HepG2 (cell line): Measurements from ENCODE around the gene SFTA2. TPM values are rescaled to one million over a fixed set of nuclear protein-coding genes. Genes with fewer than 3 reads are reported as not detected.

Experiments used
- ATAC-seq: fragments of 200-7000 bp; cut with Tn5 transposase; 3 replicates; pipeline ENCODE4 v1.9.1; 2020; ENCODE audit warnings: mild to moderate bottlenecking, moderate library complexity
- BruUV-seq: library from RNA; stranded (reverse); fragments of 400-500 nt; replicated peaks from 2 replicates; lab custom pipeline; 2021; lab: Mats Ljungman, UMichigan
- CTCF ChIA-PET: fragments of 300-600 bp; formaldehyde crosslinking; extraction: SDS; loops from one replicate; lab custom pipeline; 2021; ENCODE audit warnings: low total read pairs, inconsistent platforms, low intra/inter-chr PET ratio; lab: Yijun Ruan, JAX
- POLR2A ChIA-PET: fragments of 350-600 bp; sonication (Branson Sonifier 250); formaldehyde crosslinking; loops from one replicate; lab custom pipeline; 2020; ENCODE audit warnings: antibody characterized with exemption, inconsistent platforms; lab: Yijun Ruan, JAX
- DNase-seq: peaks from one replicate; pipeline ENCODE4 v3.0.0-alpha.2; 2015; ENCODE audit warnings: low spot score
- FAIRE-seq: peaks from 3 replicates; lab custom pipeline; 2011; peaks lifted over from hg19 to GRCh38; lab: Jason Lieb, UNC
- H2AFZ ChIP-seq: one replicate; pipeline ENCODE4 v1.6.1; 2011; ENCODE audit warnings: low read length, inconsistent platforms
- H3K27ac ChIP-seq: fragments of 300-600 bp; 3 replicates; pipeline ENCODE4 v1.8.0; 2011; ENCODE audit warnings: mixed run types, mild to moderate bottlenecking, mixed read lengths, low read length, inconsistent platforms; ENCODE audit not compliant: insufficient read depth; ENCODE audit errors: extremely low read length
- H3K27me3 ChIP-seq, 2 experiments: fragments of 200-600 bp in 1 of 2; 2 replicates in 1 of 2; 3 replicates in 1 of 2; pipeline versions ENCODE4 v1.6.0 to v1.8.0; 2011; ENCODE audit warnings: low read length in 2 of 2, mild to moderate bottlenecking in 2 of 2, moderate library complexity in 2 of 2, inconsistent platforms in 1 of 2; ENCODE audit not compliant: insufficient read depth in 2 of 2, control insufficient read depth in 1 of 2
- H3K36me3 ChIP-seq, 2 experiments: fragments of 200-600 bp in 1 of 2; replicated peaks in 1 of 2; 2 replicates in 1 of 2; 3 replicates in 1 of 2; pipeline versions ENCODE4 v1.5.1 to v1.8.0; 2011; ENCODE audit warnings: low read length in 2 of 2, inconsistent platforms in 1 of 2; ENCODE audit not compliant: insufficient read depth in 2 of 2, control insufficient read depth in 1 of 2
- H3K4me1 ChIP-seq: 2 replicates; pipeline ENCODE4 v1.5.1; 2012; ENCODE audit warnings: low read length, inconsistent platforms; ENCODE audit not compliant: insufficient read depth
- H3K4me2 ChIP-seq: 2 replicates; pipeline ENCODE4 v1.6.0; 2011; ENCODE audit warnings: low read depth, low read length, inconsistent platforms
- H3K4me3 ChIP-seq, 3 experiments: fragments of 200-600 bp in 1 of 3; sonication (generic), shearing (Covaris generic) in 1 of 3; replicated peaks in 1 of 3; 2 replicates each; pipeline ENCODE4 v1.5.1; 2011 to 2016; ENCODE audit warnings: low read length in 3 of 3, inconsistent platforms in 2 of 3, low read depth in 2 of 3, mild to moderate bottlenecking in 2 of 3, control low read depth in 1 of 3, mixed read lengths in 1 of 3; ENCODE audit not compliant: insufficient read depth in 1 of 3
- H3K79me2 ChIP-seq: one replicate; pipeline ENCODE4 v1.6.1; 2011; ENCODE audit warnings: low read length, inconsistent platforms; ENCODE audit not compliant: insufficient read depth
- H3K9ac ChIP-seq: 2 replicates; pipeline ENCODE4 v1.6.0; 2011; ENCODE audit warnings: mild to moderate bottlenecking, low read depth, low read length, inconsistent platforms; ENCODE audit not compliant: insufficient read depth
- H3K9me3 ChIP-seq: 2 replicates; pipeline ENCODE4 v1.5.1; 2012; ENCODE audit warnings: mild to moderate bottlenecking, low read length
- H4K20me1 ChIP-seq: 2 replicates; pipeline ENCODE4 v1.6.0; 2011; ENCODE audit warnings: inconsistent platforms, mild to moderate bottlenecking, low read length, moderate library complexity; ENCODE audit not compliant: insufficient read depth
- ATRX ChIP-seq: sonication (generic); formaldehyde crosslinking; IDR thresholded peaks from 2 replicates; pipeline ENCODE4 v1.4.0; 2020; ENCODE audit warnings: missing genetic modification reagents, borderline replicate concordance
- CEBPB ChIP-seq: IDR thresholded peaks from 2 replicates; pipeline ENCODE4 v1.6.1; 2011; ENCODE audit warnings: low read depth, low read length, improper control_type of control experiment, borderline replicate concordance
- CEBPG ChIP-seq: IDR thresholded peaks from 2 replicates; pipeline ENCODE4 v1.6.1; 2016
- KLF6 ChIP-seq: IDR thresholded peaks from 2 replicates; pipeline ENCODE4 v1.8.0; 2016; ENCODE audit warnings: missing biosample characterization, missing genetic modification reagents
- MED13 ChIP-seq: sonication (generic); formaldehyde crosslinking; IDR thresholded peaks from 2 replicates; pipeline ENCODE4 v1.5.0; 2020; ENCODE audit warnings: missing genetic modification reagents
- MYNN ChIP-seq: sonication (generic); formaldehyde crosslinking; IDR thresholded peaks from 2 replicates; pipeline ENCODE4 v1.4.0; 2020; ENCODE audit warnings: mild to moderate bottlenecking, low read depth, missing genetic modification reagents
- REXO4 ChIP-seq: sonication (generic); formaldehyde crosslinking; IDR thresholded peaks from 2 replicates; pipeline ENCODE4 v1.8.0; 2022; ENCODE audit warnings: missing genetic modification reagents, mild to moderate bottlenecking, borderline replicate concordance
- TP53 ChIP-seq: sonication (generic); formaldehyde crosslinking; conservative IDR thresholded peaks from 2 replicates; pipeline ENCODE4 v1.4.0; 2020; ENCODE audit warnings: missing genetic modification reagents
- TRAFD1 ChIP-seq: sonication (generic); formaldehyde crosslinking; IDR thresholded peaks from 2 replicates; pipeline ENCODE4 v1.5.1; 2020; ENCODE audit warnings: missing genetic modification reagents, mild to moderate bottlenecking, borderline replicate concordance
- ZMAT5 ChIP-seq: sonication (generic); formaldehyde crosslinking; IDR thresholded peaks from 2 replicates; pipeline ENCODE4 v1.5.0; 2020; ENCODE audit warnings: mild to moderate bottlenecking, low read depth, missing genetic modification reagents, borderline replicate concordance
- ZNF280D ChIP-seq: sonication (generic); formaldehyde crosslinking; IDR thresholded peaks from 2 replicates; pipeline ENCODE4 v1.5.1; 2020; ENCODE audit warnings: mild to moderate bottlenecking, missing genetic modification reagents
- ZNF350 ChIP-seq: sonication (generic); formaldehyde crosslinking; IDR thresholded peaks from 2 replicates; pipeline ENCODE4 v1.4.0; 2020; ENCODE audit warnings: mild to moderate bottlenecking, low read depth, missing genetic modification reagents, borderline replicate concordance
- ZNF644 ChIP-seq: IDR thresholded peaks from 2 replicates; pipeline ENCODE4 v1.6.1; 2016; ENCODE audit warnings: low read depth
- ZSCAN30 ChIP-seq: sonication (generic); formaldehyde crosslinking; IDR thresholded peaks from 2 replicates; pipeline ENCODE4 v1.5.0; 2020; ENCODE audit warnings: mild to moderate bottlenecking, missing genetic modification reagents
- WGBS: methylation state at CpG from one replicate; pipeline ENCODE4 v1.1.6; 2017; ENCODE audit warnings: low lambda C conversion rate; 5-methylcytosine and 5-hydroxymethylcytosine counted together
- in situ Hi-C: cut with HindIII; loops from 2 replicates; pipeline ENCODE4 v1.10.0; 2017; ENCODE audit warnings: low pct_unique_long_range_greater_than_20kb; ENCODE audit not compliant: extremely low pct_ligation_motif_present
- intact Hi-C: fragments of 100-400 bp; cut with micrococcal nuclease; formaldehyde crosslinking; loops from one replicate; pipeline ENCODE4 v1.10.0; 2022; ENCODE audit not compliant: unreplicated experiment
- polyA plus RNA-seq, 8 experiments: library from polyadenylated mRNA; depleted of rRNA in 3 of 8; stranded (reverse) in 7 of 8; unstranded in 1 of 8; fragments of >200 nt; fragmentation: Illumina TruSeq in 4 of 8; extraction: Trizol in 4 of 8; gene quantifications; 2 replicates each; pipeline versions ENCODE4 v1.2.1 to v1.2.3, GENCODE V29; 2011 to 2016; ENCODE audit warnings: low read depth in 4 of 8, missing spikeins in 1 of 8, mixed read lengths in 1 of 8; ENCODE audit not compliant: insufficient read depth in 1 of 8
- total RNA-seq, 5 experiments: library from RNA; depleted of rRNA; stranded (reverse); fragments of >200 nt; fragmentation: Illumina TruSeq; extraction: Trizol; gene quantifications; 2 replicates each; pipeline ENCODE4 v1.2.3, GENCODE V29; 2016; ENCODE audit warnings: low read depth in 1 of 5

The SFTA2 gene
- total and polyA plus RNA-seq, 2 of the 13 experiments (the other 11 are each of a cell fraction or from before 2014, with no cell fraction given), result not detected

GRCh38 chr6:30901436-30901835, 30.5 kb downstream of the SFTA2 start:
- no peaks in the 10 kb centered on the region for H3K27me3 ChIP-seq
- POLR2A ChIA-PET, result interaction anchor here (1.3 kb wide), 1 partner anchor 12 kb away, joined by 3 read pairs; the partner anchor contains the start of gene VARS2
- no peaks in the 10 kb centered on the region for H3K79me2 ChIP-seq
- no peak overlapping the region for H2AFZ ChIP-seq
- CTCF ChIA-PET, result no interaction called here
- intact Hi-C loops (no loop called here), in situ Hi-C loops (no loop called here)
- no peak overlapping the region for H3K27ac ChIP-seq
- H3K4me1 ChIP-seq, result peaks cover 12% of the 10 kb centered on the region
- no peak overlapping the region for H3K4me3 ChIP-seq
- ATAC-seq (no peak), DNase-seq (no peak), FAIRE-seq (no peak)
- H3K36me3 ChIP-seq, result peaks cover 17 to 32% of the 10 kb centered on the region in 2 experiments; a peak in 4 of 5 replicates
- BruUV-seq, result no TSS peak
- H3K4me2 ChIP-seq, result no peak overlapping the region
- no peaks in the 10 kb centered on the region for H3K9me3 ChIP-seq
- H3K9ac ChIP-seq, result no peak overlapping the region
- no peaks in the 10 kb centered on the region for H4K20me1 ChIP-seq
- TF ChIP-seq CEBPG (CRISPR knock-in tag) (peak; percentile 31; the same call in 1 of the 2 replicates), ZNF350 (CRISPR knock-in tag) (no peak)

- FAIRE-seq (no peak), ATAC-seq (no peak), DNase-seq (no peak)
- no TSS peak for BruUV-seq
- no peak overlapping the region for H3K9ac ChIP-seq
- H3K9me3 ChIP-seq, result no peaks in the 10 kb centered on the region
- CTCF ChIA-PET, result no interaction called here
- no peak overlapping the region for H3K27ac ChIP-seq
- in situ Hi-C loops (no loop called here), intact Hi-C loops (no loop called here)
- H2AFZ ChIP-seq, result no peak overlapping the region
- H3K4me1 ChIP-seq, result peaks cover 7% of the 10 kb centered on the region
- no peaks in the 10 kb centered on the region for H3K79me2 ChIP-seq
- H3K4me3 ChIP-seq, result no peak overlapping the region
- H3K4me2 ChIP-seq, result no peak overlapping the region
- POLR2A ChIA-PET, result interaction anchor here (1.3 kb wide), 1 partner anchor 13 kb away, joined by 3 read pairs; the partner anchor contains the start of gene VARS2
- H3K36me3 ChIP-seq, result peaks cover 17 to 32% of the 10 kb centered on the region in 2 experiments; a peak in 4 of 5 replicates
- TF ChIP-seq TP53 (CRISPR knock-in tag) (no peak), ATRX (CRISPR knock-in tag) (no peak), ZMAT5 (CRISPR knock-in tag) (no peak), TRAFD1 (CRISPR knock-in tag) (no peak), ZNF280D (CRISPR knock-in tag) (no peak), MED13 (no peak), ZNF644 (CRISPR knock-in tag) (no peak), CEBPB (no peak), KLF6 (CRISPR knock-in tag) (no peak), REXO4 (CRISPR knock-in tag) (no peak), ZSCAN30 (no peak), MYNN (CRISPR knock-in tag) (no peak)
- H4K20me1 ChIP-seq, result no peaks in the 10 kb centered on the region
- no peaks in the 10 kb centered on the region for H3K27me3 ChIP-seq
- 33% methylated on average over 1 of the region's 1 CpG for WGBS
Measured at GRCh38 chr6:30900863-30901417, 31.0 kb downstream of the SFTA2 start.
